SKM-1 treated with dmso at 0.1 percent for 144 hours (cell line): ENCODE results near the gene CDK5RAP1.

Experiments used
- DNase-seq: peaks from one replicate; lab custom pipeline; 2025; ENCODE audit not compliant: unreplicated experiment; lab: John Stamatoyannopoulos, UW

Gene CDK5RAP1

DNA sequence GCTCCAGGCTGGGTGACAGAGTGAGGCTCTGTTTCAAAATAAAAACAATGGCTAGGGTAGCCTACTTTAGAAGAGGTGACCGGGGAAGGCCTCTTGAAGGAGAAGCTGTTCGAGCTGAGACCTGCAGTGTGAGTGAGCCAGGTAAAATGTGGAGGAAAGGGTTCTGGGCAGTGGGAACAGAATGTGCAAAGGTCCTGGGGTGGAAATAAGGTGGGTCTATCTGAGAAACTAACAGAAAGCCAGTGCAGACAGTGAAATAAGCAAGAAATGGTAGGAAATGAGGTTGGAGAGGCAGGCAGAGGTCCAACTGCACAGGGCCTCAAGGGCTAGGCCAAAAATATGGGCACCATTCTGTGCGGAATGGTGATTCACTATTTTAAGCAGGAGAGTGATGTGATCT lies 64.9 kb downstream of the CDK5RAP1 start:
- DNase-seq, result no peak

DNA sequence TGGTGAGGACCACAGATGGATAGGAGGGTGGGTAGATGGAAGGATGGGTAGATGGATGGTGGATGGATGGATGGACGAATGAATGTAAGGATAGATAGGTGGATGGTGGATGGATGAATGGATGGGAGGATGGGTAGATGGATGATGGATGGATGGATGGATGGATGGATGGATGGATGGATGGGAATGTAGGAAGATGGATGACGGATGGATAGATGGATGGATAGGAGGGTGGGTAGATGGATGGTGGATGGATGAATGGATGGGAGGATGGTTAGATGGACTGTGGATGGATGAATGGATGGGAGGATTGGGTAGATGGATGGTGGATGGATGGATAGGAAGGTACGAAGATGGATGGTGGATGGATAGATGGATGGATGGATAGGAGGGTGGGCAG lies 67.2 kb downstream of the CDK5RAP1 start:
- no peak for DNase-seq

DNA sequence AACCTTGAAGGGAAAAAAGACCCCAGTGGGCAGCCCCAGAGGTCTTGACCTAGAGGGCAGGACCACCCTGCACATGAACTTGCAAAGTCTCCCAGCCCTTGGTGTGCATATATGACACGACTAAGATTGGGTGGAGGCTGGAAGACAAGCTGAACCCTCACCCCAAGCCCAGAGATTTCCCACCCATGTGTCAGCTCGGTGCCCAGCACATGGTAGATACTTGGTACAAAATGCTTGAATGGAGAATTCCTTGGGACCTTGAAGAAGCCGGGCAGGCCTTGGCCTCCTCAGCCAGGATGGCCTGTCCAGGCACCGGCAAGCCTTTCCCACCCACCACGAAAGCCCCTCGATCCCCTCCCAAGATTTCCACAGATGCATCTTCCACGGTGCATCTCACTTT lies 67.7 kb downstream of the CDK5RAP1 start:
- no peak for DNase-seq

DNA sequence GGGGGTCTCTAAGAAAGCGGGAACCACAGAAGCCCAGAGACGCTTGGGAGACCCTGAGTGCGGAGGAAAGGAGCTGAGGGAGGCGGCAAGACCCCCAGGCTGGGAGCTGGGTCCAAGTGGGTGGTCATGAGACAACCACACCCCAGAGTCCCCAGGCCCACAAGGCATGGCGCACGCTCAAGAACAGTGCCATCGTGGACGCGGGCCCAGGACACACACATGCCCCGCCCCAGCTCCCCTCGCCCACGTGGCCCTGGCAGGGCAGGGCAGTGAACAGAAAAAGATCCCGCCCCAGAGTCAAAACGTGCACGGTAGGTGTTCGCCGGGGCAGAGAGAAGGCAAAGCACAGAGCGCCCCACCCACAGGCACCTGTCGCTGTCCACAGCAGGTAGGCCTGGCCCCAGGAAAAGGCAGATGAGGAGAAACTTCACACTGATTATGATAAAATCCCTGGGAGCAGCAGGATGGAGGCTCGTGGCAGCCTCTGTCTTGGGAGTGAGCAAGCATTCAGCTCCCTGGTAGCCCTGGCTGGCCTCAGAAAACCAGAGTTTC lies 68.3 kb downstream of the CDK5RAP1 start:
- DNase-seq, result no peak

DNA sequence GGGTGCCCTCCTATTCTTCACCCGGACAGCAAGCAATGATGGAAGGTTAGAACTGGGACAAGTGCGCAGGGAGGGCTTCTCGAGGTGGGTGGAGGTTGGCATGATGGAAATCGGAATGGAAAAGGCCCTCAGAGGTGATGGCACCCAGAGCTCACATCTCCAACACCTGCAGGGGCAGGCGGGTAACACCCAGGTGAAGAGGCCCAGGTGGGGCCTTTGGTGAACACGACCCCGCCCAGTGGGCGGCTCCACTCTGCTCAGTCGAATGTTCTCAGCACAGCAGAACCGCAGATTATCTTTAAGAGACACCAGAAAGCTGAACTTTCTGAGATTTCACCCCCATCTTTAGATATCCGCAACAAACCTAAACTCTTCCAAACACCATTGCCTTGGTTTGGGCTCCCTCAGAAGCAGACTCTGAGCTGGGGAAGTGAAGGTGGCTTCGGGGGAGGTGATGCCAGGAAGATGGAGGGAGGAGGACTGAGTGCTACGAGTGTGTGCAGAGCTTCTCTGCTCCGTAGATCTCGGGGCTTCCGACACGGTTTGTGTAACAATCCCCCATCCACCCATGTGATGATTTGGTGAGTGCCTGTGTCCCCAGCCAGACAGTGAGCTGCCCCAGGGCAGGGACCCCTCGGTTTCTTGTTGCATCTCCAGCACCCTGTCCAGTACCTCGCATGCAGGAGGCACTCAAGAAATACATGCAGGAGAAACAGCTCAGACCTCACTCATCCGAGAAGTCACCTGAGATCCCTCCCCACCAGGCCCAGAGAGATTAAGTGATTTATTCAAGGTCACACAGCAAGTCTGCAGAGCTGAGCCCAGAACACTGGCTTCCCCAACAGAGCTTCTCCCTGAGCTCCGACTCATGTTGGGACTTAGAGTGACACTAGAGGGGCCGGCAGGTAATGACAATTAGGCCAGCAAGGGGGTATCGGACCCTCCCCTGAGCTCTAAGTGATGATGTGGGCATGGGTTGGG lies 72.9 kb downstream of the CDK5RAP1 start:
- no peak for DNase-seq

DNA sequence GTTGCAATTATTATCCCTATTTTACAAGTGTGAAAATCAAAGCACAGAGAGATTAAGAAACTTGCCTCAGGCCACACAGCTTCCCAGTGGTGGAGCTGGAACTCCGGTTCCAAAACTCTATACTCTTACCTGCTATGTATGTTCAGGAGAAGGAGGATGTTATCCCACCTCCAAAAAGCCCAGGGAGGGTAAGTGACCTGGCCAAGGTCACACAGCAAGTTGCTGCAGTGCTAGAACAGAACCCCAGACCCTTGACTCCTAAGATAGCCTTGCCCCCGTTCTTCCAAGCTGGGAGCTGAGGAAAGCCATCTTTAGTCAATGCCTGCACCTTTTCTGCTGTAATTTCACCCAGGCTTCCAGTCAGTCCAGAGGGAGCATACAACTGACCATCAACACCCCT lies 76.0 kb downstream of the CDK5RAP1 start:
- no peak for DNase-seq

DNA sequence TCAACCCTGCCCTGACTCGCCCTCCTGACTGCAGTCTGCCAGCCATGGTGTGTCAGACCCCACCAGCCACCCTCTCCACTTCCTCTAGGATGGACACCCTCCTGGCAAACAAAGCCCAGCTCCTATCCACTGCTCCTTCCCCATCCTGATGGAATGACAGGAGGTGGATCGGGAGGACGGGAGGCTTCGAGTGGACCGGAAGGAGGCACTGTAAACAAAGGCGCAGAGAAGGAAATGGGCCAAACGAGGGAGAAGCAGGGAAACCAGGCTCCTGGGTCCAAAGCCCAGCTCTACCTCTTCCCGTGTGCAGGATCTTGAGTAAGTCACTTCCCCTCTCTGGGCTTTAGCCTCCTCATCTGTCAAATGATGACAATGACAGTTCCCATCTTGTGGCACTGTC lies 78.1 kb downstream of the CDK5RAP1 start:
- no peak for DNase-seq

DNA sequence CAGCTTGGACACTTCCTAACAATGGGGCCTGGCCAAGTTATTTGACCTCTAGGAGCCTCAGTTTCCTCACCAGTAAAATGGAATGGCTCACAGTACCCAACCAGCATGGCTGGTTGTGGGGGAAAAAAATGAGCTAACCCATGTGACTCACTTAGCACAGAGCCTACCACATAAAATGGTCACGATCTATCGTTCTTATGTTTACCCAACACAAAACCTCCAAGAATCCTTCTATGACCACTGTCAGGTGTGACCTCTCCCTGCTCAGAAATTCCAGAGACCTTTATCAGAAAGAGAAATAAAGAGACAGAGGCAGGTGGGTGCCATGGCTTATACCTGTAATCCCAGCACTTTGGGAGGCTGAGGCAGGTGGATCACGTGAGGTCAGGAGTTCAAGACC lies 78.9 kb downstream of the CDK5RAP1 start:
- no peak for DNase-seq

DNA sequence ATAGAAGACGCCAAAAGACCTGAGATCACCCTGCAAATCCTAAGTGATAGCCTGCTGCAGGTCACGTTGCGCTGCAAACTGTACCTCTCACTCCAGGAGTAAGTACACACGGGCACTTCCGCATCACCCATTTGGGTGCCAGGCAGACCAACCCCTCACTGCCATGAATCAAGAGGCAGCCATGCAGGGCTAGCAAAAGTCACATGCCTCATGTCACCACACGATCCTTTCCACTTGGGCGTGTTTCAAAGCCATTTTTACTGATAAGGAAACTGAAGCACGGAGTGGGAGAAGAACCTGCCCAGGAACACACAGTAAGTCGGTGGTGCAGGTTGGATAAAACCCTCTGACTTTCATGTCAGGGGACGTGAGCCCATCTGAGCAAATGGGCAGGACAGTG lies 81.3 kb downstream of the CDK5RAP1 start:
- no peak for DNase-seq

DNA sequence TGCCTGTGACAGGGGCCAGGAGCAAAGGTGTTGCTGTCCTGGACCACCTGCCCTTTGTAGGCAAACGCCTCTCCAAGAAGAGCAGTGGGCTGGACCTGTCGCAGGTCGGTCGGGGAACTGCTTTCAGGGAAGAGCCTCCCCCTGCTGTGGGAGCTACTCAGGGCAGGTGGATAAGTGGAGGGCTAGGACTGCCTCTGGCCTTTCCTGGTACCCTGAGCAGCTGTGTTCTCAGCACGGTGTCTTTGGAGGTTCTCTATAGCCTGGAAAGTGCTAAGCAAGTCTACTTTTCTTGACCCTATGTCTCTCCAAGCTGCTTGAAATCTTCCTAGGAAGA lies 83.3 kb downstream of the CDK5RAP1 start:
- DNase-seq, result no peak

DNA sequence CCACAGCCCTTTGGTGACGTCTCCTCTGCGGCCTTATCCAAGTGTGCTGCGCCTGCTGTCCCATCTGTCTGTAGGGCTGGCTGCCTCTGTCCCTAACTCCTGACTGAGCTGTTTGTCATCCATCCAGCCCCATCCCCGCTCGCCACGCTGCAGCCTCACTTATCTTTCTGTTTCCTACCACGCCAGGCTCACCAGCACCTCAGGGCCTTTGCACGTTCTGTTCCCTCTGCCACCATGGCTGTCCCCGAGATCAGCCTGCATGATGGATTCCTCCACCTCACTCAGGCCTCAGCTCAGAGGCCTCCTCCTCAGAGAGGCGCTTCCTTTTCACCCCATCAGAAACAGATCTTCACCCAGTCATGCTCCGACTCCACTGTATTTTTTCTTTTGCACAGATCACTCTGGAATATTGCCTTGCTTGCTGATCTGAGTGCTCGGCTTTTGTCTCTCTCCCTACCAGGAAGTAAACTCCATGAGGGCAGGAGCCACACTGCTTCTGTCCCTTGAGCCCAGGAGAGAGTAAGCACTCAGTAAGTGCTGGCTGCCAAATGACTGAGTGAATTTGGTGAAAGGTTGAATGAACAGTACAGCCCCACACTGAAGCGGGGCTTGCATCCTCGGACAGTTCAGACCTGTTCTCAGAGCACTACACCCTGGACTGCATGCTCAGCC lies 83.8 kb downstream of the CDK5RAP1 start:
- DNase-seq, result no peak

DNA sequence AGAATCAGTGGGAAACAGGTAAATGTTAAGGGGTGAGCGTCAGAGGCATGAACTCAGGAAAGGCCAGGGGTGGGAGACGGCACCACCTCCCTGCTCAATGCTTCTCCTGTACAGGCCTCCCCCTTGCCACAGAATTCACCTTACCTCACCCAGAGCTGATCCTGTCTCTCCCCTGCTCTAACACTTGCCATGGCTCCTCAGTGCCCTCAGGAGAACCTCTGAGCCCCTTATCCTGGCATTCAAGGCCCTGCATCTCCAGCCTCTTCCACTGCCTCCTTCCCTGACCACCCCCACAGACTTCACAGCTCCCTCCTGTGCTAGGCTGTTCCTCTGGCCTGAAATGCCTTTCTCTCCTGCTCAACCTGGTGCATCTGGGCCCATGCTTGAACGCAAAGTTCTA lies 84.4 kb downstream of the CDK5RAP1 start:
- DNase-seq, result no peak

DNA sequence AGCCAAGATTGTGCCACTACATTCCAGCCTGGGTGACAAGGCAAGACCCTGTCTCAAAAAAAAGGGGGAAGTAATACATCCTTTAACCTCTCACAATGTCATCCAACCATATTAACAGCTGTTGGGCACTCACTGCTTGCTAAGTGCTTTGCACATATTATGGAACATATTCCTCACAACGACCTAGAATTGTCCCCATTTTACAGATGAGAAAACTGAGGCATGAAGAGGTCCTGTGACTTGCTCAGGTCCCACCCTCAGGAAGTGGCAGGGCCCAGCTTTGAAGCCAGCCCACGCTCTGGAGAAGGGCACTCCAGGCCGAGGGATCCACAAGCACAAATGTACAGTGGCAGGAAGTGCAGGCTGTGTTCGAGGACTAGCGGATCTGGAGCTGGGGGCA lies 85.0 kb downstream of the CDK5RAP1 start:
- DNase-seq, result no peak

DNA sequence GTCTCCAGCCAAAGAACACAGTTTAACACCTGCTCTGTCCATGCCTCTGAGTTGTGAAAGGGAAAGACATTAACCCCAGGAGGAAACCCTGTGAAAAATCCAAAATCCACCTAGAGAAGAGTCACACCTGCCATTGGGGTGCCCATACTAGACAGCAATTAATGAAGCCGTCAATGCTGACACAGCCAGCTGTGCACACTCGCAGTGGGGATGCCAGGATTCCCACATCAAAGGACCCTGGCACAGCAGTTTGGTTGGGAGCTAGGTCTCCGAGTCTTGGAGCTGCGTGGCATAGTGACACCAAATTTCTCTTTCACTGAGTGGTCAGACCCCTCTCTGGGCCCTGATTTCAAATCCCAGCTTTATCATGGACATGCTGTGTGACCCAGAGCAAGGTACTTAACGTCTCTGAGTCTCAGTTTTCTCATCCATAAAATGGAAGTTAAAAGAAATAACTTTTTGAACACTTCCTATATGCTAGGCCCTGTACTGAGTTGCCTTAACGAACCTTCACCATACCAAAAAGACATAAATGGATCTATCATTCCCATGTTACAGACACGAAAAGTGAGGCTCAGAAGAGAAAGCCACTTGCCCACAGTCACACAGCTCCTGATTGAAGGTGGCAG lies 87.5 kb downstream of the CDK5RAP1 start:
- DNase-seq, result no peak

DNA sequence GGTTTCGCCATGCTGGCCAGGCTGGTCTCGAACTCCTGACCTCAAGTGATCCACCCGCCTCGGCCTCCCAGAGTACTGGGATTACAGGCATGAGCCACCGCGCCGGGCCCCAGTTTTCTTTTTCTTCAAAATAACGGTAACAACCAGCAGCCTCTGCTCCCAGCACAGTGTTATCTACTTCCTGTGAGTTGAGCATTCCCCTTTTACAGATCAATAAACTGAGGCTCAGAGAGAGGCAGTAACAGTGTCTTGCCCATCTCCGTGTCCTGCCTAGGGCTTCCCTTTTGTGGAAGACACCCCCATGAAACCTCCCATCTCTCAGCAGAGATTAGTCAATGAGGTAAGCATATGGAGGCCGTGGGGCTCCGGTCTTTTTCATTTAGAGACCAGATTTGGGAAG lies 88.7 kb downstream of the CDK5RAP1 start:
- DNase-seq, result no peak

DNA sequence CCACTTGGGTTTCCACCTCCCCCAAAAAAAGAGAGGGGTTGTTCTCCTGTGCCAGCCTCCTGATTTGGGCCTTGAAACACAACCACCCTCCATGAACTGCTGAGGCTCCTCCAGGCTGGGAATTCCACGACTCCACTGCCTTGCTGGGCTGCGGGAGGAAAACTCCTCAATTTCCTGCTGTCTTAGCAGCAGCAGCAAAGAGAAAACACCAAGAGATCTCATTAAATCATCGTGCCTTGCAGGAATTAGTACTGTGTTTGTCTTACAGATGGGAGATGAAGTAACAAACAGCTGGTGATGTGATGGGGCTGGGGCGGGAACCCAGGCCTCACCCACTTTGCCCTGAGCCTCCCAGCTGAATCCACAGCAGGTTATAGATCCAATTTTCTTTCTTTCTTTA lies 89.3 kb downstream of the CDK5RAP1 start:
- no peak for DNase-seq

DNA sequence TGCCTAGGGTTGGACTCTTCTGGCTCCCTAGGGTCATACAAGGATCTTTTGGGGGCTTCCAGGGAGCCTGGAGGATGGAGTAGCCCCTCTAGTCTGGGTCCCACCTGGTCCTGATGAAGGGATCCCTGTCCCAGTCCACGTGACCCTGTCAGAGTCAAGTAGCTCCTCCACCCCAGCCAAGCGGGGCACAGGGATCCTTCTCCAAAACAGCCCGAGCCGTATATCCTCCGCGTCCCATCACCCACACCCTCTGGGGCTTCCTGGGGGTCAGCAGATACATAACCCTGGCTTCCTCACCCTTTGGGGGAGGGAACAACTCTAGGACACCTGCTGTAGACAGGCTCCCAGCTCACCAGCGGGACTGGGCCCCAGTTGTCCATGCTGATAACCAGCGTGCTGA lies 90.3 kb downstream of the CDK5RAP1 start:
- DNase-seq, result no peak

DNA sequence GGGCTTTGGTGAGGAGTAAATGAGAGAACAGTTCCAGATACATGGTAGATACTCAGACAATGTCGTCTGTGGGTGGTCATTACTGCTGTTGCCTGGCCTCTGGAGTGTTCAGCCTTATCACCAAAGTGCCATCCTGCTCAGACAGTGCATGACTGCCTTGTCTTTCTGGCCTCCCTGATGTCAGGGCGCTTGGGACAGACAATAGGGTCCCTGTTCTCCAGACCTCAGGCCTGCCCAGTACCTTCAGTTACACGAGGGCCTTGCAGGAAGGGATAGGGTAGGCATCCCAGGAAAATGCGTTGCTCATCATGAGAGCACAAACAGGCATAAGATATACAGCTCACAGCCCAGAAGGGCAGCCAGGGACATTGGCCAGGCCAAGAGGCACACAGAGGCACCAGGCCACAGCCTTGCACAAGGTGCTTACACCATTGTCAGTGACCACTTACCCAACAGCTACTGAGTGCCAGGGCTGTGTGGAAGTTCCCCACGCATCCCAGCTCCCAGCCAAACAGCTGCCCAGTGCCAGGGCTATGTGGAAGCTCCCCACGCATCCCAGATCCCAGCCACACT lies 90.9 kb downstream of the CDK5RAP1 start:
- DNase-seq, result no peak

DNA sequence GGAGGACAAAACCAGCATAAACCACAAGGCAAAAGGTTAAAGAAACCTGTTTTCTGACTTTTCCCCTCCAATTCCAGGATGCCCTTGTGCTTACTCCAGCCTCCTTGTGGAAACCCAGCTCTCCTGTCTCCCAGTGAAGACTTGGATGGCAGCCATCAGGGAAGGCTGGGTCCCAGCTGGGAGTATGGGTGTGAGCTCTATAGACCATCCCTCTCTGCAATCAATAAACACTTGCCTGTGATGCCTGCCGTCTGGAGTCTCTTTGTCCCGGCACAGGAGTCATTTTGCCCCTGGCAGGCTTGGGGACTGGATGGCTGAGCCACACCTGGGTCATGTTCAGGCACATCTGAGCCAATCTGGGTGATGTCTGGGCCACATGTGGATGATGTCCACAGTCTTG lies 91.7 kb downstream of the CDK5RAP1 start:
- DNase-seq, result no peak
